GM19395 (cell line): ENCODE measurements around the gene HDHD2.

Experiments
- ATAC-seq: cut with Tn5 transposase; IDR thresholded peaks from one replicate; pipeline ENCODE4 v1.9.1; 2021; ENCODE audit warnings: mild to moderate bottlenecking, moderate library complexity; ENCODE audit not compliant: unreplicated experiment

Gene HDHD2

GRCh38 chr18:47149457-47150028 lies 757 bp downstream of the HDHD2 start:
- no peak for ATAC-seq

GRCh38 chr18:47146206-47146605 lies 4.1 kb downstream of the HDHD2 start:
- no peak for ATAC-seq

- ATAC-seq, result no peak
Observed at GRCh38 chr18:47143899-47144485, 6.3 kb downstream of the HDHD2 start.

- ATAC-seq, result no peak
Observed at GRCh38 chr18:47143153-47143552, 7.1 kb downstream of the HDHD2 start.

GRCh38 chr18:47141289-47141688 lies 9.0 kb downstream of the HDHD2 start:
- ATAC-seq, result no peak

- no peak for ATAC-seq
Observed at GRCh38 chr18:47121146-47121545, 29.2 kb downstream of the HDHD2 start.

- peak; percentile 98 for ATAC-seq
Observed at GRCh38 chr18:47120428-47120827, 29.9 kb downstream of the HDHD2 start.

- no peak for ATAC-seq
Observed at GRCh38 chr18:47118981-47119380, 31.3 kb downstream of the HDHD2 start.

- ATAC-seq, result no peak
Observed at GRCh38 chr18:47115205-47115604, 35.1 kb downstream of the HDHD2 start.

- no peak for ATAC-seq
Observed at GRCh38 chr18:47113796-47114540, 36.3 kb downstream of the HDHD2 start.

GRCh38 chr18:47110492-47111274 lies 39.6 kb downstream of the HDHD2 start:
- no peak for ATAC-seq

GRCh38 chr18:47109720-47110119 lies 40.6 kb downstream of the HDHD2 start:
- no peak for ATAC-seq

- ATAC-seq, result no peak
Observed at GRCh38 chr18:47108998-47109405, 41.3 kb downstream of the HDHD2 start.

- no peak for ATAC-seq
Observed at GRCh38 chr18:47108373-47108772, 41.9 kb downstream of the HDHD2 start.

GRCh38 chr18:47100212-47100831 lies 50.0 kb downstream of the HDHD2 start:
- peak; percentile 61 for ATAC-seq

GRCh38 chr18:47095810-47096209 lies 54.5 kb downstream of the HDHD2 start:
- no peak for ATAC-seq

GRCh38 chr18:47087676-47088075 lies 62.6 kb downstream of the HDHD2 start:
- ATAC-seq, result no peak

- no peak for ATAC-seq
Observed at GRCh38 chr18:47081578-47081977, 68.7 kb downstream of the HDHD2 start.

- ATAC-seq, result no peak
Observed at GRCh38 chr18:47080872-47081271, 69.4 kb downstream of the HDHD2 start.

- no peak for ATAC-seq
Observed at GRCh38 chr18:47077111-47077510, 73.2 kb downstream of the HDHD2 start.
